Measurements from ENCODE around the gene NTMT1. TPM values are rescaled to one million over a fixed set of nuclear protein-coding genes. Genes with fewer than 3 reads are reported as not detected.

NTMT1 gene, protein sequence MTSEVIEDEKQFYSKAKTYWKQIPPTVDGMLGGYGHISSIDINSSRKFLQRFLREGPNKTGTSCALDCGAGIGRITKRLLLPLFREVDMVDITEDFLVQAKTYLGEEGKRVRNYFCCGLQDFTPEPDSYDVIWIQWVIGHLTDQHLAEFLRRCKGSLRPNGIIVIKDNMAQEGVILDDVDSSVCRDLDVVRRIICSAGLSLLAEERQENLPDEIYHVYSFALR
- total RNA-seq: 19.8 and 29.6 TPM in 2 replicates

DNA sequence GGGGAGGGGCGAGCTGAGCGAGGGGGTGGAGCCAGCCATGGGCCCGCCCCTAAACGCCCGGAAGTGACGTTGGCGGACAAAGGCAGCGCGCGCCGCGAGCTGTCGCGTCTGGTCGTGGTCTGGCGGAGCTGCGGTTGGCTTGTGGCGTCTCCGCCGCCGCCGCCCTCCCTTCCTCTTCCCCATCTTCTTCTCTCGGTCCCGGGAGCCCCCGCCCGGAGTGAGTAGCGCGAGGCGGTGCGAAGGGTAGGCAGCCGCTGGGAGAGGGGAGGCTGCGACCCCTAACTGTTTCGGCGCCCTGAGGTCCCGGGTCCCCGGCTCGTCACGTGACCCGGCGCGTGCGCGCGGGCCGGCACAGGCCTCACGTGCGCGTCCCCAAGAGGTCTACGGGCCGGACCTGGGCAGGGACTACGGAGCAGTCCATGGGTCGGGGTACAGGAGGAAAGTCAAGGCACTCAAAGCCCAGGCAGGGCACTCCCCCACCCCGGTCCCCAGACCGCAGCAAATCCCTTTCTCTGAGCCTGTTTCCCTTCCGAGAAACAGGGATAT, at the start of gene NTMT1:
Gene NTMT1 (plus strand): TSS at position 85 of the 546 bp plus-strand sequence. CDS start 6,541 bp downstream, outside the sequence.

DNA sequence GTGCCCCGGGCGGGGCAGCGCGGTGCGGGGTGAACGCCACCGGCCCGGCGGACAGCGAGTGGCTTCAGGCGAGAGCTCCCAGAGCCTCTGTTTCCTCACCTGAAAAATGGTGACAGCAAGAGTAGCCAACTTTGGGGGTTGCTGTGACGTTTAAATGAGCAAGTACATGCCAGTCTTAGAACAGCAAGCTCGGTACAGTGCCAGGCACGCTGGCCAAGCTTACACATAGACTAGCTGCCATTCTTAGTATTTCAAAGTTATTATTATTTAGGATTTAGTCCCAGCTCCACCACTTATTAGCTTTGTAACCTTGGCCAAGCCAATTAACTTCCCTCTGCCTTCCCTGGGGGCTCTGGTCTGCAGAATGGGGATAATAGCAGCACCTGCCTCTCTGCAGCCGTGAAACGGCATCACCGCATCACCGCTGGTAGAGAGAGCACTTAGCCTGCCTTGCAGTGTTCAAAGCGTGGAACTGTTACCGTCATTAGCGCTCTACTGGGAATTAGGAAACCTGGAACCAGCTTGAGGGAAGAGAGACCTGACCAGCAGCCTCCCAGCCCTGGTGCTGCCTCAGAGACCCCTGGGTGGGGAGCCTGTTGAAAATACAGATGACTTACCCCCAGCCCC, 5.2 kb upstream of the NTMT1 start, which contains the start of gene C9orf50:
Gene C9orf50 (minus strand): TSS at position 433 of the 627 bp plus-strand sequence. CDS start 527 bp downstream, outside the sequence.

DNA sequence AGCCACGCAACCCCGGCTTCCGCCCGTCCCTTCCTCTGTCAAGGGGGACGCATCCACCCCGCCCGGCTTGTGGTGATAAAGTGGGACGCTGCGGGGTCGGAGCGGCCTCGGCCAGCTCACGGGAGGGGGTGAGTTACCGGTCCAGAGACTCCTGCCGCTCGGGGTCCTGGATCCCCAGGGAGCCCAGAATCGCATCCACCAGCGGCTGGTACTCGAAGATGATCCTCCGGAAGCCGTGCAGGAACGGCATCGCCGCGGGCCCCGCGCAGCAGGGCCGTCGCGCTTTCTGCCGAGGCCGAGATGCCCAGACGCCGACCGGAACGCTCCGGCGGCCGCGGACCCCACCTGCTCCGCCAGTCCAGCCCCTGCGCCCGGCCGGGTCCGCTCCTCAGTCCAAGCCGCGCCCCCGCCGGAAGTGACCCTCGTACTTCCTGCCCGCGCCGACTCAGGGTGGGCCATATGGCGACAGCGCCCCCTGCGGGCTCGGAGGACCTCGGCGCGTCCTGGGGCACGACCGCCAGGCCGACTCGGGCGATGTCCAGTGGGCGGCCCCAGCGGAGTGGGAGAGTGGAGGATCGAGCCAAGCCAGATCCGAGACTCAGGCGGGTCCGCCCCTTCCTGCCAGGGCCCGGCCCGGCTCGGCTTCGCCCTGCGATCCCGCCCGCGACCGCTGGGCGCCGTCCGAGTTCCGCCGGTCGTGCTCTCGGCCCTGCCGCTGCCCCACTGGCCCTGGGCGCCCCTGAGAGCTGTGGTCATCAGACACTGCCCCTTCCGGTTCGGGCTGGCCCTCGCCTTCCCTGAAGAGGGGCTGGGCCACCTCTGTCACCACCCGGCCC, 16.0 kb downstream of the NTMT1 start, which contains the start of gene ASB6:
Gene ASB6 (minus strand): TSS at position 402 of the 836 bp plus-strand sequence. CDS start 152 bp downstream, at position 250.

DNA sequence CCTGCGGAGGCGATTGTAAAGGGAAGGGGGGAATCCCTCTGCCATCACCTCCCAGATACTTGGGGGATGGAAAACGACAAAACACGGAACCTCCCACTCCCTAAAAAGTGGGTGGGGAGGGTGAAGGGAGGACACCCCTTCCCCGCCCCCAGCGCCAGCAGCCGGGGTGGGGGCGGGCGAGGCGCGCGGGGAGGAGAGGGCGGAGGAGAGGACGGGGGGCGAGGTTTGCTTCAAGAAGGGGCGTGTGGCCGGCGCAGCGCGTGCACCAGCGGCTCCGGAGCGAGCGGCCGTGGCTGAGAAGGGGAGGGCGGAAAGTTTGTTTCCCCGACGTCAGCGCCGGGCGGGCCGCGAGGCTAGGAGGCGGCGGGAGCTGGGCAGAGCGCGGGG, 39.4 kb downstream of the NTMT1 start, which contains the start of gene PRRX2:
Gene PRRX2 (plus strand): TSS at position 259 of the 387 bp plus-strand sequence. CDS start 221 bp downstream, outside the sequence.

Other genes starting within 250 kb of the NTMT1 start
- not detected in 2 replicates for gene C9orf50, start 5.1 kb upstream of the NTMT1 start, total RNA-seq
- gene ASB6, start 16.0 kb downstream of the NTMT1 start, total RNA-seq: 14.8 and 18.5 TPM in 2 replicates
- gene PRRX2, start 39.5 kb downstream of the NTMT1 start, total RNA-seq: not detected in 2 replicates
- gene PTGES, start 126.9 kb downstream of the NTMT1 start, total RNA-seq: not detected in 2 replicates
- gene TOR1B, start 177.0 kb downstream of the NTMT1 start, total RNA-seq: 23.1 and 24.9 TPM in 2 replicates
- 53.6 and 59.1 TPM in 2 replicates for gene TOR1A, start 198.0 kb downstream of the NTMT1 start, total RNA-seq
- gene C9orf78, start 209.1 kb downstream of the NTMT1 start, total RNA-seq: 29.5 and 31.8 TPM in 2 replicates
- gene USP20, start 209.3 kb downstream of the NTMT1 start, total RNA-seq: 5.7 and 7.3 TPM in 2 replicates